OCI-LY3 (cell line): Measurements from ENCODE around the gene TMEM59L.

ENCODE experiments used
- CTCF ChIP-seq: fragments of 200-600, 300-600 bp; sonication (generic); IDR thresholded peaks from 2 replicates; pipeline ENCODE4 v1.5.1; 2014; ENCODE audit warnings: antibody characterized with exemption, low read length, low read depth
- EZH2phosphoT487 ChIP-seq: fragments of 200-600 bp; shearing (Covaris generic); IDR thresholded peaks from 2 replicates; pipeline ENCODE4 v1.6.1; 2018; ENCODE audit warnings: antibody characterized with exemption, mixed run types, low read depth

- TF ChIP-seq CTCF = no peak
- no peak for TF ChIP-seq EZH2phosphoT487
Observed at GRCh38 chr19:18665771-18666202, 53.1 kb downstream of the TMEM59L start.
